Measurements from ENCODE around the gene SMURF2.

GRCh38 chr17:64519601-64520000 lies 142.5 kb downstream of the SMURF2 start:
- no peak for TF ChIP-seq CTCF (IDR thresholded peaks at IDR 0.05)
- no peak for TF ChIP-seq POLR2A (IDR thresholded peaks at IDR 0.05)
